IPS-NIHi11 (cell line): Measurements from ENCODE around the gene SNX15.
"Not testable (repeated sequence)": the region's sequence is repeated elsewhere in the genome, so short reads cannot be mapped to it uniquely, and the experiment has no call there.

Experiments
- DNase-seq: peaks from one replicate; pipeline ENCODE4 v3.0.0; 2012; ENCODE audit warnings: mixed read lengths, low spot score

SNX15 gene

GRCh38 chr11:65027213-65028067 lies at the start of gene SNX15:
Gene SNX15, plus strand, starts transcription at chr11:65027439. Its CDS starts 99 bp downstream, at chr11:65027538.
- DNase-seq: peak; percentile 94

DNA sequence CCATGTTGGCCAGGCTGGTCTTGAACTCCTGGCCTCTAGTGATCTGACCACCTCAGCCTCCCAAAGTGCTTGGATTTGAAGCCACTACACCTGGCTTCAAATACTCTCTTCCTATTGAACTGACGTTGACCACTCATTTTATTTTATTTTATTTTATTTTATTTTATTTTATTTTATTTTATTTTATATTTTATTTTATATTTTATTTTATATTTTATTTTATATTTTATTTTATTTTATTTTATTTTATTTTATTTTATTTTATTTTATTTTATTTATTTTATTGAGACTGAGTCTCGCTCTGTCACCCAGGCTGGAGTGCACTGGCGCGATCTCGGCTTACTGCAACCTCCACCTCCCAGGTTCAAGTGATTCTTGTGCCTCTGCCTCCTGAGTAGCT lies 43.9 kb upstream of the SNX15 start:
- DNase-seq: not testable (repeated sequence)

GRCh38 chr11:64987998-64988854 lies 39.0 kb upstream of the SNX15 start:
- DNase-seq: no peak

GRCh38 chr11:64989416-64989815 lies 37.8 kb upstream of the SNX15 start:
- no peak for DNase-seq

- no peak for DNase-seq
Measured at GRCh38 chr11:64990222-64990923, 36.9 kb upstream of the SNX15 start.

- no peak for DNase-seq
Measured at GRCh38 chr11:64994318-64994717, 32.9 kb upstream of the SNX15 start.

GRCh38 chr11:64996327-64996709 lies 30.9 kb upstream of the SNX15 start:
- DNase-seq: no peak

GRCh38 chr11:64996710-64997380 lies 30.4 kb upstream of the SNX15 start, which contains the start of gene BATF2:
Gene BATF2, minus strand, starts transcription at chr11:64996971. Its CDS starts 57 bp downstream, at chr11:64996914.
- DNase-seq: peak; percentile 92

DNA sequence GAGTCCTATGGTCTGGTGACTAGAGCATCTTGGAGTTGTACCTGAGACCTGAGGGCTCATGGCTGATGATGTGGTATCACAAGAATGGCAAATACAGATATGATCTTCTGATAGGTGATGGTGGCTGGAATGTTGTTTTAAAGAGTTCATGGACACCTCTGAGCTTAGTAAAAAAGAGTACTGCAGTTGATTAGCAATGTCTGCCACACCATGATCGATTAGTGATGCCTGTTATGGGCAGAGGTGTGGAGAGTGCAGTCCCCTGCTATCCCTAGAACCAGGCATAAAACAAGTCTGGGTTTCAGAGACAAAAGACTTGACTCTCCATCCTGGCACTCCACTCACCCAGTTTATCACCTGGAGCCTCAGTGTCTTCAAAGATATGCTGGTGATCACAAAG lies 29.1 kb upstream of the SNX15 start:
- DNase-seq: peak; percentile 42

- no peak for DNase-seq
Measured at GRCh38 chr11:64998690-64999431, 28.4 kb upstream of the SNX15 start.

DNA sequence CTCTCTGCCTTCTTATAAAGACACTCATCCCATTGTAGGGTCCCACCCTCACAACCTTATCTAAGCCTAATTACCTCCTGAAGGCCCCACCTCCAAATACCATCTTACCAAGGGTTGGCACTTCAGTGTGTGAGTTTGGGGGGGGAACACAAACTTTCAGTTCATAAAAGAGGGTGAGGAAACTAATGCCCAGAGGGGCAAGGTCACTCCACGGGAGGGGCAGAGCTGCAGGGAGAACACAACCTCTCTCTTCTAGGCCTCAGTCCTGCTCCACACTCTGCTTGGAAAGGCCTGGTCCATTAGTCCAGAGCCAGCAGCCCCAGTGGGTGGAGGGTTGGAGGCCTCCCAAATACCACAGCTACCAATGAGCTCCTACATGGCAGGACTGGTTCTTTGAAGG lies 27.8 kb upstream of the SNX15 start:
- no peak for DNase-seq

DNA sequence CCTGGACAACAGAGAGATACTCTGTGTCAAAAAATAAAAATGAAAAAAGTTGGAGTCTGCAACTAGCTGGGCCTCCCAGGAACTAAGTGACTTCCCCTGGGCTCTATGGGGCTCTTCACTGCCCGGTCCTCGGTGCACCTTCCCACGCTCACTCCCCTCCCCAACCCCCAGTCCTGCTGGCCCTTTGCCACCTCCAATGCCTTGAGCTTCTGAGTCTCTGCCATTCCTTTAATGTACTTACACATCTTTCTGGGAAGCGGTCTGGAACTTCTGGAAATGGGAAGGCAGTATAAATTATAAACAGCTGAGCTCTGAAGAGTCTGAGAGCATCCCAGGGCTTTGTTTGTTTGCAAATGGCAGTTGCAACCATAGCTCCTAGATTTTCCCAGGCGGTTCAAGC lies 24.5 kb upstream of the SNX15 start:
- DNase-seq: no peak

DNA sequence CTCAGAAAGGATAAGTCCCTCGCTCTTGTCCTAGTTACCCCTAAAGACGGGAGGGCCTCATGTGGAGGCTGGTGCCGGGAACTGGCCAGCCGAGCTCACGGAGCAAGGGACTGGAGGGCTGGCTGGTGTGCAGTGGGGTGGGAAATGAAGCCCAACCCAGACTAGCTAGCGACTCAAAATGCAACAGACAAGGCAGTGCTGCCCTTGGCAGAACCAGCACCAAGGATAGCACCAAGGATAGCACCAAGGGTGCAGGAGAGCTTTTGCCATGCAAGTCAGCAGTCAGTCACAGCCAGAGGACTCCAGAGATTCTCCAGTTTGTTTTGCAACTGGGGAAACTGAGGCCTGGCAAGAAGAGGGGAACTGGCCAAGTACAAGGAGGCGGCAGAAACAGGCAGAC lies 24.0 kb upstream of the SNX15 start:
- peak; percentile 77 for DNase-seq

GRCh38 chr11:65003968-65004367 lies 23.3 kb upstream of the SNX15 start:
- not testable (repeated sequence) for DNase-seq

DNA sequence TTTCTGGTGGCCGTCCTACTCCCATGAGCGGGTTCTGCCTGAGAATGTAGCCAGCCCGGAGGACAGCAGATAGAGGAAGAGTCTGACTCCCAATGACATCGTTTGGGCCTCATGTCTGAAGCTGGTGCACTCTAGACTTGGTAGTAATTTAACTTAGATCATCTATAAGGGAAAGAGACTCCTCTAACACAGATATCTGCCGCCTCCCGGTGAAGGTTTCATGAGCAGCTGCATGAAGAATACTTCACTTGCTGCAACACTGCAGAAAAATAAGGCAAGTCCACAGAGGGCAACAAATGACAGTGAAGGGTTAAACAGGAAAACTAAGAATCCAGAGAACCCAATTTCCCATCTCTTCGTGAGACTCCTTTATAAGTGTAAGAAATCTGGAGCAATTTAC lies 19.2 kb upstream of the SNX15 start:
- DNase-seq: no peak

DNA sequence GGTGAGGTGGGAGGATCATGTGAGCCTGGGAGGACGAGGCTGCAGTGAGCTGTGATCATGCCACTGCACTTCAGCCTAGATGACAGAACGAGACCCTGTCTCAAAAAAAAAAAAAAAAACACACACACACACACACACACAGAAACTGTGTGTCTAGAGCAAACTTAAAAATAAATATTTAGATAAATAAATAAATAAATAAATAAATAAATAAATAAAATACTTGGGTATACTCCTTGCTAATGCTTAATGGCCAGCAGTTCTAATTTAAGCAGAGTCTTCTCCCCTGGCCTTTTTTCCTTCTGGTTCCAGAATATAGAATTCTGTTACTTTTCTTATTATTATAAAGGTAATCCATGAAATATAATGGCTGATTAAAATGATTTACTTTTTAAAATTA lies 18.4 kb upstream of the SNX15 start:
- DNase-seq: no peak

DNA sequence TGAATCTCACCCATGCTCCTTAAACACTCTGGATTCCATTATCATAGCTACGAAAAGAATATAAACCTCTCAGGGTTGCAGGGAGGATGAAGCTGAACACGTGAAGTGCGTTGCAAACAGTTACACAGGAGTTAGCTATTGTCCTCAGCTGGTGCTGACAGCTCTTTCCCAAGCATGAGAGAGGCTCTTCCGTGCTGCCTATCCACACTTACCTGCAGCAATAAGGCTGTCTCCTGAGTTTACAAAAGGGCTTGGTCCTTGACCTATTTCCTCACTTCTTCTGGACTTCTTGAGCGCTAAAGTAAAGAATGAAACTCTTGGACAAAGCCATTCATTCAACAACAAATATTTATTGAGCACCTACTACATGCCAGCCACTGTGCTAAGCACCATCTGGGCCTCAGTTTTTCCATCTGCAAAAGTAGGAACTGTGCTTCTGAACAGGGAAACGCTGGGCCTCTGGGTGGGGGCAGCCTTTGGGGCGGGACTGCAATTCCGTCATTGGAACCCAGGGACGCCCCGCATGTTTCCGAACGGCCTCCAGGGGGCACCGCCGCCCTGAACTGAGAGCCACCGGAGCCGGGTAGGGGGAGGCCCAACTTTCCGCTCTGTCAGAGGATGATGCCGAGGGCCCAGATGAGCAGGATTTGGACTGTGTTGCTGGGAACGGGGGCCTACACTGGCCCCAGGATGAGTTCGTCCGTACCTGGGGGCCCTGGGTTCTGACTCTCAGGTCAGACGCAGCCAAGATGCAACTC lies 13.9 kb upstream of the SNX15 start:
- DNase-seq: peak; percentile 93

DNA sequence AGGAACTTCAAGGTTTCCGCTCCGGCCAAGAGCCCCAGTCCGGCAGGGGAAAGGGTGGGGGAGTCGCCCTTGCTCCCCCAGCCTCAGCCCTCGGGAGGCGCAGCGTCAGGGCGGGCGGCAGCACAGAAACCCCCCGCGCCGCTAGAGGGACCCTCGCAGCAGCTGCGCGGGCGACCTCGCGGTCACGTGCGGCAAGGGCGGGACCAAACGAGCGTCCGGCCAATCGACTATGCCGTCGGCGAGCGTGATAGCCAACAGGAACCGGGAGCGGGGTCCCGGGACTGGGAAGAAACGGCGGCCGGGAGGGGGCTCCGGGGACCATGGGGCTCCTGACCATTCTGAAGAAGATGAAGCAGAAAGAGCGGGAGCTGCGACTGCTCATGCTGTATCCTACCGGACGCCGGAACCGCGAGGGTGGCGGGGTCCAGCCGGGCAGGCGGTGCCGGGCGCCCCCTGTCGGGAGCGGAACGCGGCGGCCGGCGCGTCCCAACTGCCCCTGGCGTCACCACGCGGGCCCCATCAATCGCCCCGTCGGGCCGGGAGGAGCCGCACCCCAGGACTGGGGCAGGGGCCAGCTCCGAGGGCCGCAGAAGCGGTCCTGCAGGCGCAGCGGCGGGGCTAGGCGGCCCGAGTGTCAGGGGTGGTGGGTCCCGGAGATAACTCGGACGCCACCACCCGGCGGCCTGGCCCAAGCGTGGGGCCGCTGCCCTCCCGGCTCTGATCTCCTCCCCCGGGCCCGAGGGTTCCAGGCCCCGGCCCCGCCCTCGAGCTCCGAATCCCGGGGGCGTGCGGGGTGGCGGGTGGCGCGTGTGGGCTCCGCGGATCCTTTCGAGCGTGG lies 13.1 kb upstream of the SNX15 start, which contains the start of gene ARL2:
ARL2 (plus strand) TSS at position 273 of the 838 bp plus-strand sequence; CDS start at position 321, 48 bp downstream.
- peak; percentile 97 for DNase-seq

- DNase-seq: no peak
Measured at GRCh38 chr11:65014726-65015227, 12.5 kb upstream of the SNX15 start.
